Spleen (tissue), 7 donors: ENCODE data around the gene KIAA0319L.

Experiments used
- CTCF ChIP-seq, 11 experiments: fragments of 200-600 bp in 7 of 11; fragments of 450-650 bp in 4 of 11; sonication (generic) in 4 of 11; IDR thresholded peaks in 8 of 11; conservative IDR thresholded peaks in 3 of 11; 1 replicate in 7 of 11; 2 replicates in 4 of 11; pipeline versions ENCODE4 v1.4.0 to v1.8.0; 2016 to 2021; ENCODE audit warnings: antibody characterized with exemption in 11 of 11, inconsistent platforms in 4 of 11, mild to moderate bottlenecking in 1 of 11
- POLR2A ChIP-seq, 3 donors: fragments of 450-650 bp; IDR thresholded peaks; one replicate each; pipeline ENCODE4 v1.5.1; 2017; ENCODE audit warnings: antibody characterized with exemption in 3 of 3, mild to moderate bottlenecking in 1 of 3
- donor health status: DM: no; HTN: no; CAD: no; lungs with moderate emphysema.
- donor health status: DM: no; HTN: no; CAD: no.
- donor health status: DM: no; HTN: no; CAD: no.

GRCh38 chr1:35599411-35599810, 42.2 kb upstream of the KIAA0319L start:
- TF ChIP-seq CTCF (IDR thresholded peaks at IDR 0.05 in 8 of 11, conservative IDR thresholded peaks at IDR 0.05 in 3 of 11) (no peak), POLR2A (IDR thresholded peaks at IDR 0.05) (no peak)
